ENCODE measurements around the gene DDAH1.

The DDAH1 gene

GRCh38 chr1:85386068-85386722, 78.8 kb downstream of the DDAH1 start:
- no peak for DNase-seq

- DNase-seq, result no peak
These were observed 85.5 kb downstream of the DDAH1 start for GRCh38 chr1:85379203-85380136.

GRCh38 chr1:85378534-85378933, 86.4 kb downstream of the DDAH1 start:
- no peak for DNase-seq

GRCh38 chr1:85376356-85376755, 88.6 kb downstream of the DDAH1 start:
- no peak for DNase-seq

- DNase-seq, result no peak
These were observed 89.5 kb downstream of the DDAH1 start for GRCh38 chr1:85375493-85375892.

GRCh38 chr1:85374160-85374559, 90.8 kb downstream of the DDAH1 start:
- no peak for DNase-seq

- DNase-seq, result no peak
These were observed 91.6 kb downstream of the DDAH1 start for GRCh38 chr1:85373378-85373708.

- no peak for DNase-seq
These were observed 92.1 kb downstream of the DDAH1 start for GRCh38 chr1:85372683-85373377.

GRCh38 chr1:85371021-85371420, 93.9 kb downstream of the DDAH1 start:
- no peak for DNase-seq

GRCh38 chr1:85368073-85368770, 96.7 kb downstream of the DDAH1 start:
- DNase-seq, result no peak

GRCh38 chr1:85366391-85367170, 98.4 kb downstream of the DDAH1 start:
- DNase-seq, result no peak

GRCh38 chr1:85365851-85366250, 99.1 kb downstream of the DDAH1 start:
- DNase-seq, result no peak

GRCh38 chr1:85363521-85363920, 101.4 kb downstream of the DDAH1 start:
- DNase-seq, result no peak

GRCh38 chr1:85363092-85363491, 101.9 kb downstream of the DDAH1 start:
- DNase-seq, result no peak

GRCh38 chr1:85361606-85362296, 103.2 kb downstream of the DDAH1 start:
- DNase-seq, result no peak

GRCh38 chr1:85360730-85361493, 104.0 kb downstream of the DDAH1 start:
- DNase-seq, result no peak

GRCh38 chr1:85359874-85360721, 104.9 kb downstream of the DDAH1 start:
- DNase-seq, result no peak

- no peak for DNase-seq
These were observed 106.1 kb downstream of the DDAH1 start for GRCh38 chr1:85358702-85359438.

GRCh38 chr1:85357817-85358216, 107.1 kb downstream of the DDAH1 start:
- no peak for DNase-seq
